HepG2 (cell line): Measurements from ENCODE around the gene EGFR.

Source experiments
- CEBPB ChIP-seq: IDR thresholded peaks from 2 replicates; pipeline ENCODE4 v1.6.1; 2011; ENCODE audit warnings: low read depth, low read length, improper control_type of control experiment, borderline replicate concordance
- EZH2 ChIP-seq: conservative IDR thresholded peaks from 2 replicates; pipeline ENCODE4 v1.6.1; 2012; ENCODE audit warnings: mild to moderate bottlenecking, low read depth, low read length, moderate library complexity
- FOXK2 ChIP-seq: fragments of 450-650 bp; IDR thresholded peaks from 2 replicates; pipeline ENCODE4 v1.6.1; 2016
- HDAC2 ChIP-seq: sonication (generic); formaldehyde crosslinking; IDR thresholded peaks from 2 replicates; pipeline ENCODE4 v1.4.0; 2020; ENCODE audit warnings: missing genetic modification reagents
- JUN ChIP-seq: sonication (generic); formaldehyde crosslinking; IDR thresholded peaks from 2 replicates; pipeline ENCODE4 v1.4.0; 2020; ENCODE audit warnings: mild to moderate bottlenecking, missing genetic modification reagents
- ZNF234 ChIP-seq: sonication (generic); formaldehyde crosslinking; conservative IDR thresholded peaks from 2 replicates; pipeline ENCODE4 v1.5.1; 2020; ENCODE audit warnings: mild to moderate bottlenecking, missing genetic modification reagents
- ZNF501 ChIP-seq: sonication (generic); formaldehyde crosslinking; IDR thresholded peaks from 2 replicates; pipeline ENCODE4 v1.5.1; 2020; ENCODE audit warnings: mild to moderate bottlenecking, moderate library complexity, missing genetic modification reagents
- ZNF7 ChIP-seq: IDR thresholded peaks from 2 replicates; pipeline ENCODE4 v1.6.1; 2016; ENCODE audit warnings: missing biosample characterization, missing genetic modification reagents
- TF ChIP-seq, protein P1 (sequence below): sonication (generic); formaldehyde crosslinking; IDR thresholded peaks from 2 replicates; pipeline ENCODE4 v1.5.0; 2020; ENCODE audit warnings: mild to moderate bottlenecking, missing genetic modification reagents, moderate library complexity
- TF ChIP-seq, protein P2 (sequence below), 2 experiments: IDR thresholded peaks; 2 replicates each; pipeline ENCODE4 v1.6.1; 2011 to 2012; ENCODE audit warnings: low read length in 2 of 2, borderline replicate concordance in 1 of 2, low read depth in 1 of 2, mild to moderate bottlenecking in 1 of 2, moderate library complexity in 1 of 2
- TF ChIP-seq, protein P3 (sequence below): sonication (generic); formaldehyde crosslinking; IDR thresholded peaks from 2 replicates; pipeline ENCODE4 v1.5.0; 2020; ENCODE audit warnings: mild to moderate bottlenecking, missing genetic modification reagents

DNA sequence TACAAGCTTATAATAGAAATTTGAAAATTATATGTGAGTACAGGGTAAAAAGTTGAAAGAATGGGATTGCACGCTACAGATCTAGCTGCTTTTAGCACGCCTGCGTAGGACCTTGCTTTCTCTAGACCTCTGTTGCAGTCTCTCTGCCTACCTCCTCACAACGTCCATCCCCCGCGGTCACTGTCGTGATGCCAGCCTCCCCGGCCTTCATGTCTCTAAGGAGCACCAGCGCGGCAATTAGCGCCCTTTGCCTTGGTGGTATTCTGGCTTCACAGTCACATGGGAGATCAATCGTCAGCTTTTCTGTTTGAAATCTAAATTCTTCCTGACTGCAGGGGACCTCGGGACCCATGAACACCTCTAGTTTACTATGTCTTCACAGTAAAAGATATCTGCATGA lies 131.3 kb downstream of the EGFR start:
- TF ChIP-seq, protein P1, sequence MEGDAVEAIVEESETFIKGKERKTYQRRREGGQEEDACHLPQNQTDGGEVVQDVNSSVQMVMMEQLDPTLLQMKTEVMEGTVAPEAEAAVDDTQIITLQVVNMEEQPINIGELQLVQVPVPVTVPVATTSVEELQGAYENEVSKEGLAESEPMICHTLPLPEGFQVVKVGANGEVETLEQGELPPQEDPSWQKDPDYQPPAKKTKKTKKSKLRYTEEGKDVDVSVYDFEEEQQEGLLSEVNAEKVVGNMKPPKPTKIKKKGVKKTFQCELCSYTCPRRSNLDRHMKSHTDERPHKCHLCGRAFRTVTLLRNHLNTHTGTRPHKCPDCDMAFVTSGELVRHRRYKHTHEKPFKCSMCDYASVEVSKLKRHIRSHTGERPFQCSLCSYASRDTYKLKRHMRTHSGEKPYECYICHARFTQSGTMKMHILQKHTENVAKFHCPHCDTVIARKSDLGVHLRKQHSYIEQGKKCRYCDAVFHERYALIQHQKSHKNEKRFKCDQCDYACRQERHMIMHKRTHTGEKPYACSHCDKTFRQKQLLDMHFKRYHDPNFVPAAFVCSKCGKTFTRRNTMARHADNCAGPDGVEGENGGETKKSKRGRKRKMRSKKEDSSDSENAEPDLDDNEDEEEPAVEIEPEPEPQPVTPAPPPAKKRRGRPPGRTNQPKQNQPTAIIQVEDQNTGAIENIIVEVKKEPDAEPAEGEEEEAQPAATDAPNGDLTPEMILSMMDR = no peak
- TF ChIP-seq, protein P2, sequence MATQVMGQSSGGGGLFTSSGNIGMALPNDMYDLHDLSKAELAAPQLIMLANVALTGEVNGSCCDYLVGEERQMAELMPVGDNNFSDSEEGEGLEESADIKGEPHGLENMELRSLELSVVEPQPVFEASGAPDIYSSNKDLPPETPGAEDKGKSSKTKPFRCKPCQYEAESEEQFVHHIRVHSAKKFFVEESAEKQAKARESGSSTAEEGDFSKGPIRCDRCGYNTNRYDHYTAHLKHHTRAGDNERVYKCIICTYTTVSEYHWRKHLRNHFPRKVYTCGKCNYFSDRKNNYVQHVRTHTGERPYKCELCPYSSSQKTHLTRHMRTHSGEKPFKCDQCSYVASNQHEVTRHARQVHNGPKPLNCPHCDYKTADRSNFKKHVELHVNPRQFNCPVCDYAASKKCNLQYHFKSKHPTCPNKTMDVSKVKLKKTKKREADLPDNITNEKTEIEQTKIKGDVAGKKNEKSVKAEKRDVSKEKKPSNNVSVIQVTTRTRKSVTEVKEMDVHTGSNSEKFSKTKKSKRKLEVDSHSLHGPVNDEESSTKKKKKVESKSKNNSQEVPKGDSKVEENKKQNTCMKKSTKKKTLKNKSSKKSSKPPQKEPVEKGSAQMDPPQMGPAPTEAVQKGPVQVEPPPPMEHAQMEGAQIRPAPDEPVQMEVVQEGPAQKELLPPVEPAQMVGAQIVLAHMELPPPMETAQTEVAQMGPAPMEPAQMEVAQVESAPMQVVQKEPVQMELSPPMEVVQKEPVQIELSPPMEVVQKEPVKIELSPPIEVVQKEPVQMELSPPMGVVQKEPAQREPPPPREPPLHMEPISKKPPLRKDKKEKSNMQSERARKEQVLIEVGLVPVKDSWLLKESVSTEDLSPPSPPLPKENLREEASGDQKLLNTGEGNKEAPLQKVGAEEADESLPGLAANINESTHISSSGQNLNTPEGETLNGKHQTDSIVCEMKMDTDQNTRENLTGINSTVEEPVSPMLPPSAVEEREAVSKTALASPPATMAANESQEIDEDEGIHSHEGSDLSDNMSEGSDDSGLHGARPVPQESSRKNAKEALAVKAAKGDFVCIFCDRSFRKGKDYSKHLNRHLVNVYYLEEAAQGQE (IDR thresholded peaks at IDR 0.05; ENCODE audit: borderline replicate concordance in 1 of 2, low read depth in 1 of 2, low read length in 2 of 2) = no peak
- TF ChIP-seq EZH2 = no peak
- no peak for TF ChIP-seq CEBPB
- TF ChIP-seq, protein P3, sequence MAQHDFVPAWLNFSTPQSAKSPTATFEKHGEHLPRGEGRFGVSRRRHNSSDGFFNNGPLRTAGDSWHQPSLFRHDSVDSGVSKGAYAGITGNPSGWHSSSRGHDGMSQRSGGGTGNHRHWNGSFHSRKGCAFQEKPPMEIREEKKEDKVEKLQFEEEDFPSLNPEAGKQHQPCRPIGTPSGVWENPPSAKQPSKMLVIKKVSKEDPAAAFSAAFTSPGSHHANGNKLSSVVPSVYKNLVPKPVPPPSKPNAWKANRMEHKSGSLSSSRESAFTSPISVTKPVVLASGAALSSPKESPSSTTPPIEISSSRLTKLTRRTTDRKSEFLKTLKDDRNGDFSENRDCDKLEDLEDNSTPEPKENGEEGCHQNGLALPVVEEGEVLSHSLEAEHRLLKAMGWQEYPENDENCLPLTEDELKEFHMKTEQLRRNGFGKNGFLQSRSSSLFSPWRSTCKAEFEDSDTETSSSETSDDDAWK = no peak
- no peak for TF ChIP-seq ZNF7 (CRISPR knock-in tag)
- TF ChIP-seq ZNF501 (CRISPR knock-in tag) = no peak
- no peak for TF ChIP-seq FOXK2
- TF ChIP-seq HDAC2 = no peak
- TF ChIP-seq JUN (CRISPR knock-in tag) = no peak
- TF ChIP-seq ZNF234 (CRISPR knock-in tag) = no peak
